VCaP (cell line): ENCODE results near the gene SPP1.
"Not testable (repeated sequence)": the region's sequence is repeated elsewhere in the genome, so short reads cannot be mapped to it uniquely, and the experiment has no call there.

Source experiments
- H3K27ac ChIP-seq: fragments of 450-650 bp; 2 replicates; pipeline ENCODE4 v1.5.1; 2017
- TF ChIP-seq, protein P1 (sequence below): fragments of 450-650 bp; conservative IDR thresholded peaks from 2 replicates; pipeline ENCODE4 v1.5.1; 2017; ENCODE audit warnings: mild to moderate bottlenecking, moderate library complexity

Gene SPP1

DNA sequence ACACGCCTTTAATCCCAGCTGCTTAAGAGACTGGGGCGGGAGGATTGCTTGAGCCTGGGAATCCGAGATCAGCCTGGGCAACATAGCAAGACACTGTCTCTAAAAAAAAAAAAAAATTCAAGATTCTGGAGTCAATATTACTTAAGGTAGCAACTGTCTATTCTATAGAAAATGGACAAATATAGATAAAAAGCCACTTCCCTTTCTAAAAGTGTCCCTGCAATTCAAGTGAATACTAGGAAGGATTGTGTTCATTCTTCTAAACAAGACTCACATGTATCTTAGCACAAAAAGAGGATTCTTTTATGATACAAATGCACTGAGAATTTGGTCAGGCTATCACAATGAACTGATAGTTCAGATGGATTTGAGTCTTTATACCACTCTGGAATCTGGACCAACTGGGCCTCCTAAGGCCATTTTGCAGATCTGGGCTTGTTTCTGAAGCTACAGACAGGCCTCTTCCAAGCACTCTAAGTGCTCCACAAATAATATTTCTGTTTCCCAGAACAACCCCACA is 38.9 kb downstream of the SPP1 start:
- no peak overlapping the region for H3K27ac ChIP-seq
- TF ChIP-seq, protein P1, sequence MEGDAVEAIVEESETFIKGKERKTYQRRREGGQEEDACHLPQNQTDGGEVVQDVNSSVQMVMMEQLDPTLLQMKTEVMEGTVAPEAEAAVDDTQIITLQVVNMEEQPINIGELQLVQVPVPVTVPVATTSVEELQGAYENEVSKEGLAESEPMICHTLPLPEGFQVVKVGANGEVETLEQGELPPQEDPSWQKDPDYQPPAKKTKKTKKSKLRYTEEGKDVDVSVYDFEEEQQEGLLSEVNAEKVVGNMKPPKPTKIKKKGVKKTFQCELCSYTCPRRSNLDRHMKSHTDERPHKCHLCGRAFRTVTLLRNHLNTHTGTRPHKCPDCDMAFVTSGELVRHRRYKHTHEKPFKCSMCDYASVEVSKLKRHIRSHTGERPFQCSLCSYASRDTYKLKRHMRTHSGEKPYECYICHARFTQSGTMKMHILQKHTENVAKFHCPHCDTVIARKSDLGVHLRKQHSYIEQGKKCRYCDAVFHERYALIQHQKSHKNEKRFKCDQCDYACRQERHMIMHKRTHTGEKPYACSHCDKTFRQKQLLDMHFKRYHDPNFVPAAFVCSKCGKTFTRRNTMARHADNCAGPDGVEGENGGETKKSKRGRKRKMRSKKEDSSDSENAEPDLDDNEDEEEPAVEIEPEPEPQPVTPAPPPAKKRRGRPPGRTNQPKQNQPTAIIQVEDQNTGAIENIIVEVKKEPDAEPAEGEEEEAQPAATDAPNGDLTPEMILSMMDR = no peak

GRCh38 chr4:88015659-88016295 is 40.3 kb downstream of the SPP1 start:
- H3K27ac ChIP-seq = no peak overlapping the region
- TF ChIP-seq, protein P1 = no peak

DNA sequence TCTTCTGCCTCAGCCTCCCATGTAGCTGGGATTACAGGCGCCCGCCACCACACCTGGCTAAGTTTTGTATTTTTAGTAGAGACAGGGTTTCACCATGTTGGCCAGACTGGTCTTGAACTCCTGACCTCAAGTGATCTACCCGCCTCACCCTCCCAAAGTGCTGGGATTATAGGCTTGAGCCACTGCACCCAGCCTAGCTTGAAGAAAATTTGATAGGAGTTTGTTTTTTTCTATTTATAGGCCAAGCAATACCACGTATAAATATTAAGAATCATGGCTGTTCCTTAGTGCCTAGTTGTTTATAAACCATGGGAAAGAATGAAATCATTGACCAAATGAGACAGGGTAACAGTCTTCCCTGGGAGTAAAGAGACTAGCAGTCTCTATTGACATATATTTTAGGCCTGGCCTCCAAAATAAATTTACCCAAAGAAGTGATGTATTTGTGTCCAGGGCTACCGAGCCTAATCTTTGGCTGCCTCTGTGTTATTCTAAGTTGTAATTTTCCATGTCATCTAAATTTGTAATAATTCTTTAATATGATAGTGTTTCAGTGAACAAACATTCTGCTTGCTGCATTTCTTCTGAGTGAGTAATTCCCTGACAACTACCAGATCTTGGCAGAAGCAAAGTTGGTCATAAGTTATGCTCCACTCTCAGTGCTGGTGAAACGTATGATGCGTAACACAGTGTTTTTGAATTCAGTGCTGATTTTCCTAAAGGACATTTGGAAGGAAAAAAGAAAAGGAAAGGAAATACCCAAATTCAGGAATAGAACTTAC is 42.2 kb downstream of the SPP1 start:
- TF ChIP-seq, protein P1 = no peak
- H3K27ac ChIP-seq = no peak overlapping the region

DNA sequence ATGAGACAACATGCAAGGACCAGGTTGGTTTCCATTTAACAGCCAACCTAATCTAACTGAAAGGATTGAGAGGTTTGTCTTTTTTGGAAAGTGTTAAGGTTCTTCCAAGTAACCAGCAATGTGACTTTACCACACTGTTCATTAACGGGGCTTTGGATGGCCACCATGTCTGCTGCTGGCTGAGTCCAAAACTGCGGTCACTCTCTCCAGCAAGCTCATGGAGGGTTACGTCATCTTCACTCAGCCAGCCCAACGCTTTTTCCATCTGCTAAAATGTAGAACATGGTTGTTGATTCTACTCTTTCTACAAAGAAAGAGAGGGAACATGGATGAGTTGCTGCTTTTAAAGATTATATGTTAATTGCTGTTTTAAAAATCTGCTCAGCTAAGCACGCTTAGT is 43.0 kb downstream of the SPP1 start:
- H3K27ac ChIP-seq = no peak overlapping the region
- TF ChIP-seq, protein P1 = no peak

DNA sequence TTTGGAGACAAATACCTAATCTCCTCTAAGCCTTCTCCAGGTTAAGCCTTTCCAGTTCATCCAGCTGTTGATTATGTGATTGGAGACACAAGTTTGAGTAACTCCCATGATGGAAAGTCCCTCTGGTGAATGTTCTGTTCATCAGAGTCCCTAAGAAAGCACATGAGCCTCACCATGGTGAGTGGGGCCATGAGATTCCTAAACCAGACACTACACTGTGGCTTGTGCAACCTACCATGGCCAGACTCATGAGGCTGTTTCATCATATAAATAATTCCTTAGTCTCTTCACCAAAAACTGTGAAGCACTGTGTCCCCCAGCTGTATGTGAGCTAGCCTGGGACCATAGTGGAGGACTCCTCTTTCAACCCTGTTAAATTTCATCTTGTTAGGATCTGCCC is 46.3 kb downstream of the SPP1 start:
- no peak overlapping the region for H3K27ac ChIP-seq
- TF ChIP-seq, protein P1 = no peak

DNA sequence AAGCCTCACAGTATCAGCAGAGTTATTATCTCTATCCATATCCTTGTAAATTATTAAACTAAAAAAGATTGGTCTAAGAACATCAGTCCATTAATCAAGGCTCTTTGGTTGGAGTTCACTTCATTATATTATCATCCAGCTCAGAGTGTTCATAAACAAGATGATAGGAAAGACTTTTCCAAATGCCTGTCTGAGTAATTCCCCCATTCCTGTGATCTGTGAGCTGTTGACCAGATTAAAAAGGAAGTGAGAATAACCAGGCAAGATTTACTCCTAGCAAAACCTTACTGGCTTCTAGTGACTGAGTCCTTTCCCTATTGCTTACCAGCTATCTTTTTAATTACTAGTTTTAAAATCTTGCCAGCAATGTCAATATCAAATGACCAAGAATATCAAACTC is 46.8 kb downstream of the SPP1 start:
- TF ChIP-seq, protein P1 = no peak
- no peak overlapping the region for H3K27ac ChIP-seq

DNA sequence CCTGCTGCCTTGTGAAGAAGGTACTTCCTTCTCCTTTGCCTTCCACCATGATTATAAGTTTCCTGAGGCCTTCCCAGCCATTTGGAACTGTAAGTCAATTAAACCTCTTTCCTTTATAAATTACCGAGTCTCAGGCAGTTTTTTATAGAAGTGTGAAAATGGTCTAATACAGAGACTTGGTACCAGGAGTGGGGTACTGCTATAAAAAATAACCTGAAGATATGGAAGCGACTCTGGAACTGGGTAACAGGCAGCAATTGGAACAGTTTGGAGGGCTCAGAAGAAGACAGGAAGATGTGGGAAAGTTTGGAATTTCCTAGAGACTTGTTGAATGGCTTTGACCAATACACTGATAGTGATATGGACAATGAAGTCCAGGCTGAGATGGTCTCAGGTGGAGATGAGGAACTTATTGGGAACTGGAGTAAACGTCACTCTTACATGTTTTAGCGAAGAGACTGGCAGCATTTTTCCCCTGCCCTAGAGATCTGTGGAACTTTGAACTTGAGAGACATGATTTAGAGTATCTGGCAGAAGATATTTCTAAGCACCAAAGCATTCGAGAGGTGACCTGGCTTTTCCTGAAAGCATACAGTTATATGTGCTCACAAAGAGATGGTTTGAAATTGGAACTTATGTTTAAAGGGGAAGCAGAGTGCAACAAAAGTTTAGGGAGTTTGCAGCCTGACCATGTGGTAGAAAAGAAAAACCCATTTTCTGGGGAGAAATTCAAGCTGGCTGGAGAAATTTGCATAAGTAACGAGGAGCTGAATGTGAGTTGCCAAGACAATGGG is 50.6 kb downstream of the SPP1 start:
- H3K27ac ChIP-seq = not testable (repeated sequence)
